Activated B cell treated with CpG ODN at 0.5 μM for 24 hours (primary cell): ENCODE results near the gene PTPN14. TPM values are rescaled to one million over a fixed set of nuclear protein-coding genes. Genes with fewer than 3 reads are reported as not detected.

Experiments used
- ATAC-seq: fragments of 200-7000 bp; cut with Tn5 transposase; one replicate; pipeline ENCODE4 v1.10.0; 2021; ENCODE audit warnings: low read depth, mild to moderate bottlenecking, moderate library complexity
- CTCF ChIA-PET: fragments of 350-600 bp; sonication (Branson Sonifier 250); formaldehyde crosslinking; loops from one replicate; lab custom pipeline; 2021; ENCODE audit warnings: antibody characterized with exemption; lab: Charles Lee
- POLR2A ChIA-PET: fragments of 350-600 bp; sonication (Branson Sonifier 250); formaldehyde crosslinking; loops from one replicate; lab custom pipeline; 2021; ENCODE audit warnings: antibody characterized with exemption; lab: Charles Lee
- DNase-seq: peaks from one replicate; pipeline ENCODE4 v3.0.0; 2022
- H3K27ac Mint-ChIP-seq: one replicate; pipeline ENCODE4 v1.8.0; 2020; ENCODE audit warnings: mixed read lengths
- H3K27me3 Mint-ChIP-seq: one replicate; pipeline ENCODE4 v1.8.0; 2021; ENCODE audit warnings: mixed read lengths
- H3K36me3 Mint-ChIP-seq: one replicate; pipeline ENCODE4 v1.8.0; 2021; ENCODE audit warnings: low read depth, mixed read lengths
- H3K4me1 Mint-ChIP-seq: one replicate; pipeline ENCODE4 v1.8.0; 2021; ENCODE audit warnings: mixed read lengths
- H3K4me3 Mint-ChIP-seq: one replicate; pipeline ENCODE4 v1.8.0; 2020; ENCODE audit warnings: mild to moderate bottlenecking, mixed read lengths
- H3K9me3 Mint-ChIP-seq: one replicate; pipeline ENCODE4 v1.8.0; 2020; ENCODE audit warnings: mixed read lengths
- CTCF ChIP-seq: fragments of 200-600 bp; IDR thresholded peaks from one replicate; pipeline ENCODE4 v1.8.0; 2022; ENCODE audit warnings: antibody characterized with exemption, mild to moderate bottlenecking
- intact Hi-C: fragments of 100-400 bp; cut with micrococcal nuclease; formaldehyde crosslinking; loops from one replicate; pipeline ENCODE4 v1.15.1; 2024
- total RNA-seq: library from RNA; stranded (reverse); gene quantifications from 2 replicates; pipeline ENCODE4 v1.2.3, GENCODE V29; 2022

PTPN14 gene
- total RNA-seq, 1 donor from 2014 or later = not detected

DNA sequence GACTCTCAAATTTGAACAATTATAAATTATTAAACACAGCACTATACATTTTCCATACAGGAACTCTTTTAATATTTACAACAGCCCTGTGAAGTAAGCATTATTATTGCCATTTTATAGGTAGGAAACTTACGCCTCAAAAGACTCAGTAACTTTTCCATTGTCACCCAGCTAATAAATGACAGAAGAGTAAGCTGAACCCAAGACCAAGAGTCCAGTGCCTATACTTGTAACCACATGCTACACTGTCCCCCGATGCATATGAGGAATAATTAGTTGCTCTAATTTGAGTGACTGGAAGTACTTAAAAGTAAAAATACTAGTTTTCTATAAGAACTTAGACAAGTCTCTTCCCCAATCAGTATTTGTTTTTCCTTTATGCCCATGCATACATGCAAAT is 88.5 kb downstream of the PTPN14 start:
- H3K27me3 Mint-ChIP-seq = peaks cover 2% of the 10 kb centered on the region
- H3K36me3 Mint-ChIP-seq = no peaks in the 10 kb centered on the region
- ATAC-seq = no peak
- ChIA-PET CTCF (no interaction called here), POLR2A (no interaction called here)
- no peak overlapping the region for H3K27ac Mint-ChIP-seq
- no peaks in the 10 kb centered on the region for H3K4me1 Mint-ChIP-seq
- intact Hi-C loops = no loop called here
- TF ChIP-seq CTCF = no peak
- no peak for DNase-seq
- H3K9me3 Mint-ChIP-seq = no peaks in the 10 kb centered on the region
- H3K4me3 Mint-ChIP-seq = no peak overlapping the region

DNA sequence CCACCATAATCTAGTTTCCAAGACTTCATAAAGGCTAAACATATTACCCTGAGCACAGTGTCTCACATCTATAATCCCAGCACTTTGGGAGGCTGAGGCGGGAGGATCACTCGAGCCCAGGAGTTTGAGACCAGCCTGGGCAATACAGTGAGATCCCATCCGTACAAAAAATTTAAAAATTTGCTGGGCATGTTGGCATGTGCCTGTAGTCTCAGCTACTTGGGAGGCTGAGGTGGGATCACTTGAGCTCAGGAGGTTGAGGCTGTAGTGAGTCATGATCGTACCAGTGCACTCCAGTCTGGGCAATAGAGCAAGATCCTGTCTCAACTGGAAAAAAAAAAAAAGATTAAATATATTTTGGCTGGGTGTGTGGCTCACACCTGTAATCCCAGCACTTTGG is 90.1 kb downstream of the PTPN14 start:
- Mint-ChIP-seq H3K36me3 (no peaks in the 10 kb centered on the region), H3K27ac (no peak overlapping the region), H3K4me3 (no peak overlapping the region), H3K9me3 (no peaks in the 10 kb centered on the region), H3K4me1 (no peaks in the 10 kb centered on the region), H3K27me3 (no peaks in the 10 kb centered on the region)
- DNase-seq (no peak), ATAC-seq (no peak)
- no peak for TF ChIP-seq CTCF
- intact Hi-C loops = no loop called here
- ChIA-PET CTCF (no interaction called here), POLR2A (no interaction called here)

- CTCF ChIA-PET = no interaction called here
- intact Hi-C loops = no loop called here
- no peaks in the 10 kb centered on the region for H3K27me3 Mint-ChIP-seq
- H3K36me3 Mint-ChIP-seq = no peaks in the 10 kb centered on the region
- POLR2A ChIA-PET = no interaction called here
- TF ChIP-seq CTCF = no peak
- H3K9me3 Mint-ChIP-seq = no peaks in the 10 kb centered on the region
- ATAC-seq = no peak
- H3K4me3 Mint-ChIP-seq = no peak overlapping the region
- H3K4me1 Mint-ChIP-seq = no peaks in the 10 kb centered on the region
- no peak overlapping the region for H3K27ac Mint-ChIP-seq
- DNase-seq = no peak
Measured at GRCh38 chr1:214460304-214460916, 91.0 kb downstream of the PTPN14 start.

- H3K27ac Mint-ChIP-seq = no peak overlapping the region
Measured at GRCh38 chr1:214459895-214460294, 91.5 kb downstream of the PTPN14 start.

DNA sequence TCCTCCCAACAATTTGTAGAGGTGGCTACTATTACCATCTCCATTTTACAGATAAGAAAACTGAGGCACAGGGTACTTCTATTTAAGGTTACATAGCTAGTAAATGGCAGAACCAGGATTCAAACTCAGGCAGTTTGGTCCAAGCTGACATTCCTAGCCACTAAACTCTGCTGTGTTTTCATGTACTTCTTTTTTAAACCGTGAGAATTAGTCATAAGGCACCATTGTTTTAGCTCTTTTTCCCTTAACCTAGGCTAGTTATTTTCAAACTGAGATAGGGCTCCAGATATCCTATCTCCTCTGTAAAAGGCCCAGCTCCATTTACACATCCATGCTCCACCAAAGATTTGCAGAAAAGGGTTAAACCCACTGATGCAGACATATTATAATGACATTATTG is 92.9 kb downstream of the PTPN14 start:
- Mint-ChIP-seq H3K4me3 (no peak overlapping the region), H3K4me1 (no peaks in the 10 kb centered on the region), H3K27me3 (no peaks in the 10 kb centered on the region), H3K36me3 (no peaks in the 10 kb centered on the region), H3K9me3 (no peaks in the 10 kb centered on the region), H3K27ac (no peak overlapping the region)
- intact Hi-C loops = no loop called here
- ChIA-PET POLR2A (no interaction called here), CTCF (no interaction called here)
- ATAC-seq (no peak), DNase-seq (no peak)
- TF ChIP-seq CTCF = no peak

More at GRCh38 chr1:214459895-214460294, 91.5 kb downstream of the PTPN14 start:
- intact Hi-C loops = no loop called here
- no peak for TF ChIP-seq CTCF
- Mint-ChIP-seq H3K4me1 (no peaks in the 10 kb centered on the region), H3K27me3 (no peaks in the 10 kb centered on the region), H3K4me3 (no peak overlapping the region), H3K36me3 (no peaks in the 10 kb centered on the region), H3K9me3 (no peaks in the 10 kb centered on the region)
- ATAC-seq (no peak), DNase-seq (no peak)
- ChIA-PET CTCF (no interaction called here), POLR2A (no interaction called here)
